GM12891 (cell line): Measurements from ENCODE around the gene CDH22.

Experiments
- PAX5 ChIP-seq: IDR thresholded peaks from 2 replicates; pipeline ENCODE4 v1.6.1; 2011; ENCODE audit warnings: low read length, moderate library complexity, mild to moderate bottlenecking; ENCODE audit not compliant: insufficient read depth, severe bottlenecking
- POLR2A ChIP-seq: IDR thresholded peaks from 2 replicates; pipeline ENCODE4 v1.6.1; 2011; ENCODE audit warnings: low read depth, low read length, control low read depth
- POLR2AphosphoS5 ChIP-seq: IDR thresholded peaks from 2 replicates; pipeline ENCODE4 v1.6.1; 2011; ENCODE audit warnings: low read depth, low read length, control low read depth
- POU2F2 ChIP-seq: IDR thresholded peaks from 2 replicates; pipeline ENCODE4 v1.6.1; 2011; ENCODE audit warnings: low read depth, mild to moderate bottlenecking, control low read depth, low read length, moderate library complexity
- SPI1 ChIP-seq: IDR thresholded peaks from 2 replicates; pipeline ENCODE4 v1.6.1; 2011; ENCODE audit warnings: low read depth, low read length, control low read depth
- TAF1 ChIP-seq: IDR thresholded peaks from 2 replicates; pipeline ENCODE4 v1.6.1; 2011; ENCODE audit warnings: low read depth, low read length, control low read depth

- TF ChIP-seq POLR2AphosphoS5 (no peak), SPI1 (peak; percentile 47), POLR2A (no peak), TAF1 (no peak), PAX5 (no peak), POU2F2 (no peak)
Measured at GRCh38 chr20:46308258-46309157, at the start of gene CDH22.
